Activated gamma-delta T cell treated with anti-CD3 and anti-CD28 coated beads, Interleukin-2, amount 50 U/mL, for 16 hours (primary cell): ENCODE data around the gene PGBD1.
A peak's percentile ranks its signal among the peaks of the same experiment; 100 is the strongest.

Experiments used
- DNase-seq: peaks from one replicate; pipeline ENCODE4 v3.0.0-alpha.2; 2020; ENCODE audit warnings: low read depth

Gene PGBD1, protein sequence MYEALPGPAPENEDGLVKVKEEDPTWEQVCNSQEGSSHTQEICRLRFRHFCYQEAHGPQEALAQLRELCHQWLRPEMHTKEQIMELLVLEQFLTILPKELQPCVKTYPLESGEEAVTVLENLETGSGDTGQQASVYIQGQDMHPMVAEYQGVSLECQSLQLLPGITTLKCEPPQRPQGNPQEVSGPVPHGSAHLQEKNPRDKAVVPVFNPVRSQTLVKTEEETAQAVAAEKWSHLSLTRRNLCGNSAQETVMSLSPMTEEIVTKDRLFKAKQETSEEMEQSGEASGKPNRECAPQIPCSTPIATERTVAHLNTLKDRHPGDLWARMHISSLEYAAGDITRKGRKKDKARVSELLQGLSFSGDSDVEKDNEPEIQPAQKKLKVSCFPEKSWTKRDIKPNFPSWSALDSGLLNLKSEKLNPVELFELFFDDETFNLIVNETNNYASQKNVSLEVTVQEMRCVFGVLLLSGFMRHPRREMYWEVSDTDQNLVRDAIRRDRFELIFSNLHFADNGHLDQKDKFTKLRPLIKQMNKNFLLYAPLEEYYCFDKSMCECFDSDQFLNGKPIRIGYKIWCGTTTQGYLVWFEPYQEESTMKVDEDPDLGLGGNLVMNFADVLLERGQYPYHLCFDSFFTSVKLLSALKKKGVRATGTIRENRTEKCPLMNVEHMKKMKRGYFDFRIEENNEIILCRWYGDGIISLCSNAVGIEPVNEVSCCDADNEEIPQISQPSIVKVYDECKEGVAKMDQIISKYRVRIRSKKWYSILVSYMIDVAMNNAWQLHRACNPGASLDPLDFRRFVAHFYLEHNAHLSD

DNA sequence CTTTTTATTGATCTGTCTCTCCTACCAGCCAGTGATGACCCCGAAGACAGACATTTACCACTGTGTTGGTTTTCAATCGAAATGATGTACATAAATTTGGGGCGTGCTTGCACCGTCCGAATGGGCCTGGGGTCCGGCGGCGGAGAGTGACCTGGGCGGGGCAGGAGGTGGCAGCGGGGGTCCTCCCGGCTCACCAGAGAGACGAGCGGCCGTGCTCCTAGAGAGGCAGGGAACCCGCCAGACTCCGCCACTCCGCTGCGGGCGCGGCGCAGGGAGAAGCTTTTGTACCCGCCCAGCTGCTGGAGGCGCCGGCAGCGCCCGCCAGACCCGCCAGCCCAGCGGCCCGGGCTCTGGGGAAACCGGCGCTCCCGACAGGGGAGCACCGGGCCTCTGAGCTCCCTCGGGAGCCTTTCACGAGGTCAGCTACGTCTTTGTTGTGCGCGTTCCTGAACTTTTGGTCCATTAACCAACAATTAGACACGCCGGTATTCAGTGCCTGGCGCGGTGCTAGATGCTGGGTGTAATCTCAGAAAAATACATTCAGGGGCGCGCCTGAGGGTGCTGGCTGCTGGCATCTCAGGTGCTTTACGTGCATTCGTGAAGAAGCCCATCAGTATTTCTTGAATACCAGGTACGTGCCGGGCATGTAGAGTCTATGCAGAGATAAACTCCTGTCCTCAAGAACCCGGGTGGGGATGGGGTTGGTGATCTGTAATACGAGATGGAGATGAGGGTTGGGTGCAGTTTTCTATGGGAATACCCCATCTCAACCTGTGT is at the start of gene PGBD1:
TSS of gene PGBD1 (plus strand) at position 285 of the 777 bp plus-strand sequence. CDS start 2,242 bp downstream, outside the sequence.
- DNase-seq: peak; percentile 20

DNA sequence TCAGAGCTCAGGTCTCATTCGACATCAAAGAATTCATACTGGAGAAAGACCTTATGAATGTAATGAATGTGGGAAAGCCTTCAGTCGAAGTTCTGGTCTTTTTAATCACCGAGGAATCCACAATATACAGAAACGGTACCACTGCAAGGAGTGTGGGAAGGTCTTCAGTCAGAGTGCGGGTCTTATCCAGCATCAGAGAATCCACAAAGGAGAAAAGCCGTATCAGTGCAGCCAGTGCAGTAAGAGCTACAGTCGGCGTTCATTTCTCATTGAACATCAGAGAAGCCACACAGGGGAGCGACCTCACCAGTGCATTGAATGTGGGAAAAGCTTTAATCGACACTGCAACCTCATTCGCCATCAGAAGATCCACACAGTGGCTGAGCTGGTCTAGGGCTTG is 48.6 kb upstream of the PGBD1 start:
- no peak for DNase-seq

DNA sequence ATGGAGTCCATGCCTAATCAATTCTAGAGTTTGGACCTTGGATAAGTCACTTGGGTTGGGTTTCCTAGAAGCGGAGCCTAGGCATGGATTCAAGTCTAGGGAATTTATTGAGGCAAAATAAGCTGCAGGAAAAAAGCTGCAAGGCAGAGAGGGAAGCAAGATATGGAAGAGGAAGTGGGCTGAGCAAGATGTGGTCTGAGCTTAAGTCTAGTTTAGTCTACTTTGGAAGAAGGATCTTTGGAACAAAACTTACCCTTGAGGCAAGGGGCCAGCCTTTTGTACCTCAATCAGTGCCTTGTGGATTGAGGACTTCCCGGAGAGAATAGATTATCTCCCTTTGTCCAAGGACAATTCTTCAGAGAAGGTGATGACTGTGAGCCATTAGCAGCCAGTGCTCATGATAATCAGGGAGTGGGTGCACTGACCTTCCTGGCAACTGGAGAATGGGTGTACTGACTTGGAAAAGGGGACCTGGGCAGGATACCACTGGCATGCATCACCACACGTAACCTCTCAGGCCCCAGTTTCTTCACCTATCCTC is 45.4 kb upstream of the PGBD1 start:
- no peak for DNase-seq

DNA sequence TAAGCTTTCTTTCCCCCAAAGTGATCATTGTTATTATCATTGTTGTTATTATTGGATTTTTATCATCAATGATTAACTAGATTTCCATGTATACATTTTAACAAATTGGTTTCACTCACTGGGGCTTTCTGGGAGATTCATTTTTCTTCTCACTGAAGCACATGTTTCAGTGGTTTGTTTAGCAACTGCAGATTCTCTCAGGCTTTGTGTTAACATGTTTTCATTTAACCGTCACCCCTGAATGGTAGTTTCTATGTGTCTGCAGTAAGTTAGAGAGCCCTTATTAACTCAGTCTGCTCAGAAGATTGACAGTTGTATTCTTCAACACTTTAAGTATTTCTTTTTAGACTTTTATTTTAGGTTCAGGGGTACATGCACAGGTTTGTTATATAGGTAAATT is 41.7 kb upstream of the PGBD1 start:
- DNase-seq: no peak

DNA sequence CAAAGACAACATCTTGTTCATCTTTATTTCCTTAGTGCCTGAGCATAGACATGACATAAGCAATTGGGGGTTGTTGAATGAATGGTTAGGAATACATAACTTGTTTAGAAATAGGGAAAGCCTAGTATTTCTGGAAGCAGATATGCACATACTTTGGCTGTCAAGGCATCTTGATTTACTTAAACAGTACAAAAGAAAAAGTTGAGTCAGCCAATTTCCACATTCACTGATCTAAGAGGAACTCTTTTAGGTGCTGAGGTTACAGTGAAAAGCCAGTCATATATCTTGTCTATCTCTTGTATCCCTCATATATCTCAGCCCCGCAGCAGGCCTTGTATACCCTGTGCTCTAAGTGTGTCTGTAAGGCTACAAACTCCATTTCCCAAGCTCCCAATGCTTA is 40.9 kb upstream of the PGBD1 start:
- DNase-seq: no peak

DNA sequence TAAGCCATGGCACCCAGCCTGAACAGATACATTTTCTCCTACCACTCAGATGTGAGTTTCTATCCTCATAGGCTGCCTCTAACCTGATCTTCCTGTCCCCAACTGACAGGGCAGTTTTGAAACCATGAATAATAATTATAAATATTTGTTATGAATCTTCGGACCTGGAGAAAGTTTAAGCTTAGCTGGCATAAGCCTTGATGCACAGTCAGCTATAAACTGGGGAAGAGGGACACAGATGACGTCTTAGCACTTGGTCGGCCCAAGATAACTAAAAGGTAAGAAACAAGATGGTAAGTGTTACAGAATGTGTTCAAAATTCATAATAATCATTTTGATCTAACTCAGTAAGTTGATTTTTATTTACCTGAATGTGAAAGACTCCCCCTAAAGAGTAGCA is 37.4 kb upstream of the PGBD1 start:
- DNase-seq: no peak

DNA sequence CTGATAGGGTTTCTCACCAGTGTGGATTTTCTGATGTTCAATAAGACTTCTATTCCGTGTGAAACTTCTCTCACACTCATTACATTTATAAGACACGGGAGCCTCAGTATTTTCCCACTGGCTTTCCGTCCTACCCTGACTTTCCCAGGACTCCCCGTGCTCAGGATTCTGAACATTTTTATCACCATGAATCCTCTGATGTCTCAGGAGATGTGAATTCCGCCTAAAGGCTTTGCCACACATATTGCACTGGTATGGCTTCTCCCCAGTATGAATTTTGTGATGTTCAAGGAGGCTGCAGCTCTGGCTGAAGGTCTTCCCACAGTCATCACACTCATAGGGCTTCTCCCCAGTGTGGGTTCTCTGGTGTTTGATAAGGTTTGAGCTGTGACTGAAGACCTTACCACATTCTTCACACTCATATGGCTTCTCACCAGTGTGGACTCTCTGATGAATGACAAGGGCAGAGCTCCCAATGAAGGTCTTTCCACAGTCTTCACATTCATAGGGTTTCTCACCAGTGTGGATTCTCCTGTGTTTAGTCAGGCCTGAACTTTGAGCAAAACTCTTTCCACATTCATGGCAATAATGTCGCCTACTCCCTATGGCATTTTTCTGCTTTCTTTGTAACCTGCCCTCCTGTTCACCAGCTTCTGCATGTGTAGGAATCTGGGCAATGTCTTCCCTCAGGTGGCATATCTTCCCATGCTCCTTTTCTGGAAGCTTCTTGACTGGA is 36.0 kb upstream of the PGBD1 start:
- no peak for DNase-seq

DNA sequence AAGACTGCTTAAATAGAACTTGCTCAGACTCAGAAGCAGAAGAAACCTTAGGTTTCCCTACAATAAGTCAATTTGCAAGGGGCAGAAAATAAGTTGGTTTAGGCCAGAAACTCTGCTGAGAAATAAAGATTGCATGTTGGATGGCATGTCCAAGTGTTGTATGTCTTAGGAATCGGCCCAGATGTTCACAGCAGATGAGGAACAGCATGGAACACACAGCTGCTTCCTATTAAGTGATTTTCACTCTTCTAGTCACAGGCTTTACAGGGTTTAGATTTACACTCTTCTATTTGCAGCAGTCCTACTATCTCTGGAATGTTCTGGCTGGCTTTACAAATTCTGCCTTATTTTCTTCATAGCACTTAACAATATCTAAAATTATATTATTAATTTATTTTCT is 32.5 kb upstream of the PGBD1 start:
- no peak for DNase-seq

DNA sequence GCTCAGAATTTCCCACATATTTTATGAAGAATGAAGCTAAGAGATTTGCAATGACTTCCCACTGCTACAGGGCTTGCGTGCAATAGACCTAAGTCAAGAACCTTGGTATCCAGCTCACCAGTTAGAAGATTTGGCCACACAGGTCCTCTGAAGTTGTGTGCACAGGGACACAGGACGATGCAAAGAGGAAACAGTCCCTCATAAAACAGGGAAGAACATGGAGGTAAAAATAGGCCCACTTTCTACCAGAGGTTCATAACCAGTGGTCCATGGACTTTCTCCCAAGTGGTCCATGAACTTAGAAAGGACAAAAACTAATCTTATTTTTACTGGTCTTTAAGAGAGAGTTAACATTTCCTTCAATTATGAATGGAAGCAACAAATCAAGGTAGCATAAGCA is 30.6 kb upstream of the PGBD1 start:
- DNase-seq: no peak

DNA sequence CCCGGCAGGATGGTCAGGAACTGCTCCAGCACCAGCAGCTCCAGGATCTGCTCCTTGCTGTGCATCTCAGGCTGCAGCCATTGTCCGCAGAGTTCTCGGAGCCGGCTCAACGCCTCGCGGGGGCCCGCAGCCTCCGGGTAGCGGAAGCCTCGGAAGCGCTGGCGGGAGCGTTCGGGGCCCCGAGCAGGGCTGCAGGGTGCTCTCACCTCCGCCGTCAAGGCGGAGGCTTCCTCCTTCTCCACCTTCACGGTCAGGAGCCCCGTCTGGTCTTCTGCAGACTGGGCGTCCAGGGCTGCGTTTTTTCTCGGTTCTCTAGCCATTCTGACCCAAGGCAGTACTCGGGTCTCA is 29.7 kb upstream of the PGBD1 start:
- no peak for DNase-seq

DNA sequence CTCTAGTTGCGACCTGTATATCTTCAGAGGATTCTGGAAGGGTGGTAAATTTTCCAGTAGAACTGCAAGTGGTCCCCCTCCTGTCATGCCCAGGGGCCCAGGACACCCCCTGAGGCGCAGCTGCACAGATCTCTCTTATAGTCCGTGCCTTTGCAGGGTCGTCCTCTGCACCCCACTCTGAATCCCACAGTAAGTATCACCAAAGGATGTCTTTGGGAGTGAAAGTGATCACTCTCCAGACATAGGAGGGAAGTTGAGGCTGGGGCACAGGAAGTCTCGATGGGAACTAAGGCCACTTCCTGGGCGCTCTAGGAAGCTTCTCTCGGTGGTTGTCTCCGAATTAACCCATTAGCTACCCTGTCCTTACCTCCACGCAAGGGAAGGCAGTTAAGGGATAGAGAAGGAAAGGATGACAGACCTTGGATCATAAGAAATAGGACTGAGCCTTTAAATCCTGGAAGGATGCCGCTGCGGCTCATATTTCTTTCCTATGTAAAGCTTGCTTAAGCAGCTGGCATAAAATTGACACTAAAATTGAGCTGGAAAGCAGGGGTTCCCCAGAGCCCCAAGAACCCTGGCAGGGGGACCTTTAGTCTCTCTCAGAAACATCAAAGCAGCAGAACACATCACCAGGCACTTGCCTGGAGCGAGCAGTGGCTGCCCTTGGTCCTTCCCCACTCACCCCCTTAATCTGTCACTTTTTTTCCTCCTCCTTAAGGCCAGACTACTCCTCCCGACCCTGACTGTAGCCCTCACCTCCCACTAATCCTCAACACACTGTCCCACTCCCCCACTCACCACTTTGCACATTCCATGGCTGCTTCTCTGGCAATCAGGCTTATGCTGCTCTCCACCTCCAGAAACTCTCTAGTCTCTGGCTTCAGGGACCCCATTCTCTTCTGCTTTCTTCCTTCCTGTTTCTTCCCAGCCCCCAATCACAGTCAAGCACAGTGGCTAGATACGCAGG is 29.1 kb upstream of the PGBD1 start, which contains the start of gene ZKSCAN4:
TSS of gene ZKSCAN4 (minus strand) at position 261 of the 967 bp plus-strand sequence. CDS start 289 bp downstream, outside the sequence.
- peak; percentile 75 for DNase-seq

DNA sequence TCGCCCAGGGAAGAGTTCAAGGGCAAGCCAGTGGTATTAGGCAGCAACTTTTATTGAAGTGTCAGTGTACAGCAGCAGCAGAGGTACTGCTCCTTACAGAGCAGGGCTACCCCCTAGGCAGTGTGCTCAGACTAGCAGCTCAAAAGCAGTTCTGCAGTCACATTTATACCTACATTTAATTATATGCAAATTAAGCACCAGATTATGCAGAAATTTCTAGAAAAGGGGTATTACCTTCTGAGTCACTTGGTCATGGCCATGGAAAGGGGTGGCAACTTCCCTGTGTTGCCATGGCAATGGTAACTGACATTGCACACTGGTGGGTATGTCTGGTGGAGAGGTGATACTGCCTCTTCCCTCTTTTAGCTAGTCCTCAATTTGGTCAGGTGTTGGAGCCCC is 27.3 kb upstream of the PGBD1 start:
- DNase-seq: no peak

DNA sequence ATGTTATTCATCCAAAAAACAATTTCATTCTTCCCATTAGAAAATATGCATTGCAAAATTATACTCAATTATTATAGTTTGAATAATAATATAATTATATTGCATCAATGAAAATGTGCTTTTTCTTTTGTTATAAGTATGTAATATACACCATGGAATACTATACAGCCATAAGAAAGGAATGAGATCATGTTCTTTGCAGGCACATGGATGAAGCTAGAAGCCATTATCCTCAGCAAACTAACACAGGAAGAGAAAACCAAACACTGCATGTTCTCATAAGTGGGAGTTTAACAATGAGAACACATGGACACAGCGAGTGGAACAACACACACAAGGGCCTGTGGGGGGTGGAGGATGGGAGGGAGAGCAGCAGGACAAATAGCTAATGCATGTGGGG is 24.3 kb upstream of the PGBD1 start:
- no peak for DNase-seq

DNA sequence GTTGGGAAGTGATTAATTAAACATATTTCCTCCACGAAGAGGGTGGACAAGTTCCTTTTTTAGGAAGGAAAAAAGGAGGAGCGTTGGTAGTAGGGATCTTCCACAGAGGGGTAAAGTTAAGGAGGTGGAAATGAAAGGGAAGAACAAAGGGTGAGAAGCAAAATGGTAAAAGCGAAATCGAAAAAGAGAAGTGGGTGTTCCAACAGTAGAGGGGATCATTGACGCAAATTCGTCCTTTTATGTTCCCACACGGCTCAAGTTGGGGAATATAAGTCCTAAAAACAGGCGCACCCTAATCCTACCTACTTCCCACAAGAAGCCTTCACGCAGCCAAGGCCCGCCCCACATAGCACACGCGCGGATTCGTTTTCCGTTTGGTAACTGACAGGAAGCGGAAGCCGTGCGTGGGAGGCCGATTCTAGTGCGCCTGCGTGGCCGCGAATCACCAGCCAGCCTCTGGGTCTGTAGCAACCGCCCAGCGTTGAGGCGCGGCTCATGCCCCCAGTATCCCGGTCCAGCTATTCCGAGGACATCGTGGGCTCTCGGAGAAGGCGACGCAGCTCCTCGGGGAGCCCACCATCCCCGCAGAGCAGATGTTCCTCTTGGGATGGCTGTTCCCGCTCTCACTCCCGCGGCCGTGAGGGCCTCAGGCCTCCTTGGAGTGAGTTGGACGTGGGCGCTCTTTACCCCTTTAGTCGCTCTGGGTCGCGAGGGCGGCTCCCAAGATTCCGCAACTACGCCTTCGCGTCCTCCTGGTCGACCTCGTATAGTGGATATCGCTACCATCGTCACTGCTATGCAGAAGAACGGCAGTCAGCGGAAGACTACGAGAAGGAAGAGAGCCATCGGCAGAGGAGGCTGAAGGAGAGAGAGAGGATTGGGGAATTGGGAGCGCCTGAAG is 22.2 kb upstream of the PGBD1 start, which contains the start of gene NKAPL:
TSS of gene NKAPL (plus strand) at position 421 of the 901 bp plus-strand sequence. CDS start at position 496, 75 bp downstream.
- peak; percentile 46 for DNase-seq

DNA sequence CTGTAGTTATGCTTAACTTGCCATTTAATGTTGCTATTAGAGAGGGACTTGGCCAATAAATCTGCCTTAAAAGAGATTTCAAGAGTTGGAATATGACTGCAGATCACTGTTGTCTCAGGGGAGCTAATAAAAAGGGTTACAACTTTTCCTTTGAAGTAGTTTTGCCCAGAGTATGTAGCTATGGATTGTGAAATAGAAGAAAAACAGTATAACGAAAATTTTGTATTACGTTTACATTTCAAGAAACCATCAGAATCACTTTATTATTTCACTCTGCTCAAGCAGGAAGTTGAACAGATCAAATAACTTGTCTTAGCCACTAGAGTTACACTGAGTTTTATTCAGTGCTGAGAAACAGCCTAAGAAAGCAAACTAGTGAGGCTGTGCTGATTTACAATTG is 17.4 kb upstream of the PGBD1 start:
- no peak for DNase-seq

DNA sequence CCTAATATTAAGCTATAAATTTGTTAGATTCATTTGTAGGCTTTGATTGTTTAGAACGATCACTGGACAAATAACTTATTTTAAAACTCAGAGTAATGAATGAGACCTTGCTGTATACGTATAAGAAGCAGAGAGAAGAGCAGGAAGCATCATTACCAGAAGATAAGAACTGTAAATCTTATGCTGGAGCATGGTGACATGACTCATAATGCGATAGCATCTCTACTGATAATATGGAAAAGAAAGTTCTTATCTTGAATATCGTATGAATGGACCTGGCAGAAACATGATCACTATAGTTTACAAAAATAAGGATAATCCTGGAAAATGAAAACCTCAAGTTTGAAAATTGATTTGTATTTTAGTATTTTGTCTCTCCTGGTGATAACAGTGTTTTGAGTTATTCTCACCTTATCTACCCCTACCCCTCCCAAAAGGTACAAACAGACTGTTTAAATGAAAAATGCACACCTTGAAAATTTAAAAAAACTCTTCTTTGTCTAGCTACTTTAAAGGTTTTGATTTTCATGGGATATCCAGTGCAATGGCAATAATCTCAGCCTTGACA is 16.5 kb upstream of the PGBD1 start:
- DNase-seq: no peak

DNA sequence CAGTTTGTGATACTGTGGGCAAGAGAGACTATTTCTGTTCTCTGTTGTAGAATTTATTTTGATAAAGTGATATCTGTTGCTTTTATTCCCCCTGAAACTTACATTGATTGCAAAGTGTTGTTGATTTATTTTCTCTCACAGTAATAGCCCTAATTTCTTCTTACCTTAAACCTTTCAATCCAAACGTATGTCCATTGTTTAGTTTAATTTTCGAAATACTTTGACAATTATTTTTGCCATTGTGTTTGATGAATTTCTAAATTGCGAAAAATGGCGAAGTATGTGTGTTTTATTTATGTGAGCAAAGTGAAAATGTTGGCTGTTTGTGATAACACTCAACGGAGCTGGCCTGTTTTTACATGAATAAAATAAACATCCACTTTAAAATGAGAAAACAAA is 14.8 kb upstream of the PGBD1 start:
- no peak for DNase-seq

DNA sequence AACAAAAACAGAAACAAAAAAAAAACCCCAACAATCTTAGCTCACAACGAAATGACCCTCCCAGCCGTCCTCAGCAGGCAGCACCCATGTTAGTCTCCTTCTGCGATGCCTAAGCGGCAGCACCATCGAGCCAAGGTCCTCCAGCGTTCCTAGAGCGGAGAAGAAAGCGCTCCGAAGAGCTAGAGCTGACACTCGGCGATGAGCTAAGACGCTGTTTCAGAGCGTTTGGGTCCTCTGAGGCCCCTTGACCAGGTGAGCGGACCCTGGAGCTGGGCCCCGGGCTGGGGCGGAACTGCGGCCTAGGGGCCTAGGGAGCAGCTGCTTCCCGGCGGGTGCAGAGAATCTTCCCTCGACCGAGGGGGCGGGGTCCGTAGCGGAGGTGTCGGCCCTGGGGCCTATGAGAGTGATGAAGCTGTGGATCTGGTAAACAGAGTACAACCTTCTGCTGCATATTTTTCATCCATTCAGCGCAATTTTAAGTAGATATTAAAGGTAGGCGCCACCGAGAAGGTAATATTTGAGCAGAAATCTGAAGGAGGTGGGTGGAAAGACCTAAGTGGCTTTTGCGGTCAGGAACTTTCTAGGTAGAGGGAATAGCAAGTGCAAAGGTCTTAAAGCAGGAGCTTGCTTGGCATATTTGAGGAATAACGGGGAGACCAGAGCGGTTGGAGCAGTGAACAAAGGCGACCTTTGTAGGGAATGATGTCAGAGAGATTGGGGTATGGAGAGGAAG is 14.2 kb upstream of the PGBD1 start, which contains the start of gene ZSCAN26:
TSS of gene ZSCAN26 (plus strand) at position 182 of the 733 bp plus-strand sequence. CDS start 4,777 bp downstream, outside the sequence.
- peak; percentile 79 for DNase-seq
